Stimulated activated CD8-positive, alpha-beta memory T cell treated with anti-CD3 and anti-CD28 coated beads, Interleukin-15, amount 100 ng/mL, for 4 hours (primary cell): ENCODE results near the gene ZKSCAN8.

ENCODE experiments used
- DNase-seq, 2 donors: peaks; one replicate each; pipeline ENCODE4 v3.0.0-alpha.2; 2020; ENCODE audit warnings: low read depth in 2 of 2

ZKSCAN8 gene

GRCh38 chr6:28139860-28140543 is 1.7 kb upstream of the ZKSCAN8 start:
- DNase-seq = no peak

- DNase-seq = no peak
Observed at GRCh38 chr6:28140616-28141015, 1.1 kb upstream of the ZKSCAN8 start.

GRCh38 chr6:28142446-28142845 is 763 bp downstream of the ZKSCAN8 start:
- DNase-seq = no peak

- DNase-seq = no peak
Observed at GRCh38 chr6:28145231-28145630, 3.5 kb downstream of the ZKSCAN8 start.

- no peak for DNase-seq
Observed at GRCh38 chr6:28152531-28152930, 10.8 kb downstream of the ZKSCAN8 start.

- DNase-seq = no peak
Observed at GRCh38 chr6:28153546-28153945, 11.9 kb downstream of the ZKSCAN8 start.

- DNase-seq = no peak
Observed at GRCh38 chr6:28154357-28154756, 12.7 kb downstream of the ZKSCAN8 start.

GRCh38 chr6:28158318-28158717 is 16.6 kb downstream of the ZKSCAN8 start:
- no peak for DNase-seq

GRCh38 chr6:28159029-28159607 is 17.4 kb downstream of the ZKSCAN8 start:
- no peak for DNase-seq

- DNase-seq = no peak
Observed at GRCh38 chr6:28160233-28160632, 18.6 kb downstream of the ZKSCAN8 start.

GRCh38 chr6:28161410-28162079 is 19.9 kb downstream of the ZKSCAN8 start:
- peak; percentile 65 to 70 for DNase-seq

GRCh38 chr6:28165563-28165962 is 23.9 kb downstream of the ZKSCAN8 start:
- DNase-seq = no peak

GRCh38 chr6:28167068-28167467 is 25.4 kb downstream of the ZKSCAN8 start:
- DNase-seq = no peak

- no peak for DNase-seq
Observed at GRCh38 chr6:28167926-28168325, 26.2 kb downstream of the ZKSCAN8 start.

GRCh38 chr6:28171271-28171670 is 29.6 kb downstream of the ZKSCAN8 start:
- DNase-seq = no peak

GRCh38 chr6:28172006-28172405 is 30.3 kb downstream of the ZKSCAN8 start:
- DNase-seq = no peak

- no peak for DNase-seq
Observed at GRCh38 chr6:28176373-28176772, 34.7 kb downstream of the ZKSCAN8 start.

- DNase-seq = no peak
Observed at GRCh38 chr6:28182255-28182654, 40.6 kb downstream of the ZKSCAN8 start.

- no peak for DNase-seq
Observed at GRCh38 chr6:28188111-28188979, 46.7 kb downstream of the ZKSCAN8 start.

- no peak for DNase-seq
Observed at GRCh38 chr6:28200020-28200419, 58.3 kb downstream of the ZKSCAN8 start.

- no peak for DNase-seq
Observed at GRCh38 chr6:28203201-28203600, 61.5 kb downstream of the ZKSCAN8 start.

GRCh38 chr6:28205879-28206278 is 64.2 kb downstream of the ZKSCAN8 start:
- DNase-seq = no peak
